SJSA1 (cell line): Measurements from ENCODE around the gene PUS1. TPM values are rescaled to one million over a fixed set of nuclear protein-coding genes. Genes with fewer than 3 reads are reported as not detected.
A peak's percentile ranks its signal among the peaks of the same experiment; 100 is the strongest.
"Not testable (repeated sequence)": the region's sequence is repeated elsewhere in the genome, so short reads cannot be mapped to it uniquely, and the experiment has no call there.

Experiments
- DNase-seq, 2 experiments: peaks; one replicate each; pipeline ENCODE4 v3.0.0-alpha.2; 2015 to 2020; ENCODE audit warnings: low spot score in 2 of 2, low read depth in 1 of 2
- H3K27ac ChIP-seq: fragments of 250-450 bp; sonication (Bioruptor Pico); 2 replicates; pipeline ENCODE4 v1.5.1; 2020; ENCODE audit warnings: mild to moderate bottlenecking, moderate library complexity
- H3K27me3 ChIP-seq: fragments of 250-450 bp; sonication (Bioruptor Pico); replicated peaks from 2 replicates; pipeline ENCODE4 v1.5.1; 2020; ENCODE audit warnings: mild to moderate bottlenecking, moderate library complexity
- H3K36me3 ChIP-seq: fragments of 250-450 bp; sonication (Bioruptor Pico); 2 replicates; pipeline ENCODE4 v1.5.1; 2020; ENCODE audit warnings: mild to moderate bottlenecking
- H3K4me1 ChIP-seq: fragments of 250-450 bp; sonication (Bioruptor Pico); replicated peaks from 2 replicates; pipeline ENCODE4 v1.6.1; 2021; ENCODE audit warnings: mild to moderate bottlenecking
- H3K4me3 ChIP-seq: fragments of 250-450 bp; sonication (Bioruptor Pico); 2 replicates; pipeline ENCODE4 v1.5.1; 2020; ENCODE audit warnings: mild to moderate bottlenecking
- H3K9me3 ChIP-seq: fragments of 250-450 bp; sonication (Bioruptor Pico); replicated peaks from 2 replicates; pipeline ENCODE4 v1.5.1; 2020; ENCODE audit warnings: mild to moderate bottlenecking
- total RNA-seq: library from RNA; depleted of rRNA; stranded (reverse); fragments of >200 nt; shearing (Covaris generic); gene quantifications from 2 replicates; pipeline ENCODE4 v1.2.3, GENCODE V29; 2014; rRNA removed

The PUS1 gene
- 7.0 and 14.3 TPM in 2 replicates for total RNA-seq

DNA sequence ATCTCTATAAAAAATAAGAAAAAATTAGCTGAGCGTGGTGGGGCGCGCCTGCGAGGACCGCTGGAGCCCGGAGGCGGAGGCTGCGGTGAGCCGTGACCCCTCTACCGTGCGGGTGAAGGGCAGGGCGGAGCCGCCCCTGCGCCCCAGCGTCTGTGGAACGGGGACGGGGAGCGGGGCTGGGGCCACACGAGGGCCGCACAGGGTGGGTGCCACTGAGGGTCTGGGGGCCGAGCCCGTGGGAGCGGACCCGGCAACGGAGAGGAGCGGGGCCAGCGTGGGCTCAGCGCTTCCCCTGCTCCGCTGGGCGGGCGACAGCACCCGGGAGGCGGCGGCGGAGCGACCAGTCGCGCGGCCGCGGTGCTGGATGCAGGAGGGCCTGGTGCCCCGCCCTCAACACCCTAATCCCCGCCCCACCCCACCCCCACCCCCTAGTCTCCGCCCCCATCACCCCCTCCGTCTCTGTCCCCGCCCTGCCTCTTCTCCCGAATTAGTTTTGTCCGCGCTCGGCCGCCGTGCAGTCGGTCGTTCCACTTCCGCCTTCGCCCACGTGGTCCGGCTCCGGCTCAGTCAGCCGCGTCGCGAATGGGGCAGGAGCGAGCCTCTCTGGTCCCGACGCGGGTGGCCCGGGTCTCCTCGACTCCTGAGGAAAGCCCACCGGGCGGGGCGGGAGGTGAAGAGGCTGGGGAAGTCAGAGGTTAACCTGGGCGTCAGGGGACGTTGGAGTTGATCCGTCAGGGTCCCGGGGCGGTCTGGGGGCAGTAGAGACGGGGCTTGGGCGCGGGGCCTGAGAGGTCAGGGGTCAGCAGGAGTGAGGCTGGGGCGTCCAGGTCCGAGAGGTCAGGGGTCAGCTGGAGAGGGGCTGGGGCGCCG is at the start of gene PUS1:
Gene PUS1, plus strand, starts transcription at position 566 of the 870 bp plus-strand sequence. CDS start 447 bp downstream, outside the sequence.
- Histone ChIP-seq H3K9me3 (no peaks in the 10 kb centered on the region), H3K4me1 (peaks cover 13% of the 10 kb centered on the region), H3K27ac (peak within 1 kb of the TSS; percentile 56), H3K36me3 (peaks cover 40% of the 10 kb centered on the region), H3K4me3 (peak within 1 kb of the TSS; percentile 75), H3K27me3 (no peaks in the 10 kb centered on the region)
- peak; percentile 78 to 95 for DNase-seq

DNA sequence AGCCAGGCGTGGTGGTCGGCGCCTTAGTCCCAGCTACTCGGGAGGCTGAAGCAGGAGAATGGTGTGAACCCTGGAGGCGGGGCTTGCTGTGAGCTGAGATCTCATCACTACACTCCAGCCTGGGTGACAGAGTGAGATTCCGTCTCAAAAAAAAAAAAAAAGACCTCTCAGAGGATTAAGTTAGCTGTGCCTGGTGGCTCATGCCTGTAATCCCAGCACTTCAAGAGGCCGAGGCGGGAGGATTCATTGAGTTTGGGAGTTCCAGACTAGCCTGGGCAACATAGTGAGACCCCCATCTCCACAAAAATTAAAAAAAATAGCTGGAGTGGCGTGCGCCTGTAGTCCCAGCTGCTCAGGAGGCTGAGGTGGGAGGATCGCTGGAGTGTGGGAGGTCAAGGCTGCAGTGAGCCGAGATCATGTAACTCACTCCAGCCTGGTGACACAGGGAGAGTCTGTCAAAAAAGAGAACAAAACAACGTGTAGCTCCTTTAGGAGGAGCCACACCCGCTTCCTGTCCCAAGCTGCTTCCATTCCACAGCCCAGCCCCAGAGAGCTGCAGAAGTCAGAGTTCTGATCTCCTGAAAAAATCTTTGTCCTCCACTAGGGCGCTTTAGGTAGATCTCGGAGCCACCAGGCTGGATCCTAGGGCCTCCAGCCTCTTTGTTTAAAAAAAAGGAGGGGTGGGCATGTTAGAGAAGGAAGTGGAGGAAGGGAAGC is 46.1 kb upstream of the PUS1 start:
- Histone ChIP-seq H3K9me3 (no peaks in the 10 kb centered on the region), H3K4me3 (no peak overlapping the region), H3K27ac (peak overlapping the region; percentile 78), H3K4me1 (peaks cover 22% of the 10 kb centered on the region), H3K36me3 (no peaks in the 10 kb centered on the region), H3K27me3 (no peaks in the 10 kb centered on the region)
- DNase-seq = no peak

DNA sequence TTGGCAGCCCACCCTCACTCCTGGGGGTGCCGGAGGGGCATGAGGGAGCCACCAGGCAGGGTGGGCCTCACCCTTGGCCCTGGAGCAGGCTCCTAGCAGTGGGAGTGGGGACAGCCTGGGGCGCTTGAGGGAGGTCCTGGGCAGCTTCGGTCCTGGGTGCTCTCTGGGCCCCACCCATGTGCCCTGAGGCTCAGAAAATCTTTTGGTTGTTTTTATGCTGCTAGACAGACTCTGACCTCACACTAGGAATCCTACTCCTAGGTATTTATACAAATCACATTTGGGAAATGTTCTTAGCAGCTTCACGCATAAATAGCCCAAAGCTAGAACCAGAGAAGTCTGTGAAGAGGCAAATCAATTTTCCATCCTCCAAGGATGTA is 45.6 kb upstream of the PUS1 start:
- DNase-seq = peak in 1 of 2 experiments; percentile 46
- H3K27ac ChIP-seq = peak overlapping the region; percentile 78

DNA sequence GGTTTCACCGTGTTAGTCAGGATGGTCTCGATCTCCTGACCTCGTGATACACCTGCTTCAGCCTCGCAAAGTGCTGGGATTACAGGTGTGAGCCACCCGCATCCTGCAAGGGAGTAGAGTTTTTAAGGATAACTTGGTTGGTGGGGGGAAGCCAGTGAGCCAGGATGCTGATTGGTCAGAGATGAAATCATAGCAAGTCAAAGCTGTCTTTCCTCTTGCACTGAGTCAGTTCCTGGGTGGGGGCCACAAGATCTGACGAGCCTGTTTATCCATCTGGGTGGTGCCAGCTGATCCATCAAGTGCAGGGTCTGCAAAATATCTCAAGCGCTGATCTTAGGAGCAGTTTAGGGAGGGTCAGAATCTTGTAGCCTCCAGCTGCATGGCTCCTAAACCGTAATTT is 44.0 kb upstream of the PUS1 start:
- peaks cover 22% of the 10 kb centered on the region for H3K4me1 ChIP-seq
- not testable (repeated sequence) for H3K9me3 ChIP-seq

More for the DNA sequence above, 45.6 kb upstream of the PUS1 start:
- peaks cover 22% of the 10 kb centered on the region for H3K4me1 ChIP-seq
- no peaks in the 10 kb centered on the region for H3K27me3 ChIP-seq
- H3K4me3 ChIP-seq = no peak overlapping the region
- H3K9me3 ChIP-seq = no peaks in the 10 kb centered on the region
- H3K36me3 ChIP-seq = no peaks in the 10 kb centered on the region

DNA sequence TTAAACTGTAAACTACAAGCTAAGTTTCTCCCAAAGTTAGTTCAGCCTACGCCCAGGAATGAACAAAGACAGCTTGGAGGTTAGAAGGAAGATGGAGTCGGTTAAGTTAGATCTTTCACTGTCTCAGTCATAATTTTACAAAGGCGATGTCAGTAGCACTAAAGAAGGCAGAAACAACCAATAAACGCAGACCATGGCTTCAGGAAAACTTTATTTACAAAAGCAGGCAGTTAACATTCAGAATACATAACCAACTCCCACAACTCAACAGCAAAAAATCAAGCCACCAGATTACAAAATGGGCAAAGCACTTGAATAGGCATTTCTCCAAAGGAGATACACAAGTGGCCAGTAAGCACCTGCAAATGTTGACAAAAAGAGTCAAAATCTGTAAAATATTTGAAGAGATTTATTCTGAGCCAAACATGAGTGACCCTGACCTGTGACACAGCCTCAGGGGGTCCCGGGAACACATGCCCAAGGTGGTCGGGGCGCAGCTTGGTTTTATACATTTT is 43.5 kb upstream of the PUS1 start:
- Histone ChIP-seq H3K4me3 (no peak overlapping the region), H3K4me1 (peaks cover 22% of the 10 kb centered on the region), H3K27ac (no peak overlapping the region), H3K9me3 (no peaks in the 10 kb centered on the region), H3K36me3 (no peaks in the 10 kb centered on the region), H3K27me3 (no peaks in the 10 kb centered on the region)
- no peak for DNase-seq

More for the DNA sequence above, 44.0 kb upstream of the PUS1 start:
- DNase-seq, H3K4me3 ChIP-seq, H3K27ac ChIP-seq, H3K36me3 ChIP-seq, H3K27me3 ChIP-seq: not testable (repeated sequence)

DNA sequence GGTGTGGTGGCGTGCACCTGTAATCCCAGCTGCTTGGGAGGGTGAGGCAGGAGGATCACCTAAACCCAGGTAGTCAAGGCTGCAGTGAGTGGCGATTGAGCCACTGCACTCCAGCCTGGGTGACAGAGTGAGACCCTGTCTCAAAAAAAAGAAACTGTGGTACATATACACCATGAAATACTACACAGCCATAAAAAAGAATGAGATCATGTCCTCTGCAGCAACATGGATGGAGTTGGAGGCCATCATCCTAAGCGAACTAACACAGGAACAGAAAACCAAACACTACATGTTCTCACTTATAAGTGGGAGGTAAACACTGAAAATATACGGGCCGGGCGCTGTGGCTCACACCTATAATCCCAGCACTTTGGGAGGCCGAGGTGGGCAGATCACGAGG is 37.4 kb upstream of the PUS1 start:
- not testable (repeated sequence) for DNase-seq, H3K4me3 ChIP-seq, H3K36me3 ChIP-seq, H3K27me3 ChIP-seq, H3K9me3 ChIP-seq, H3K27ac ChIP-seq
- H3K4me1 ChIP-seq = peaks cover 16% of the 10 kb centered on the region

GRCh38 chr12:131892711-131893604 is 36.1 kb upstream of the PUS1 start:
- H3K4me3 ChIP-seq = no peak overlapping the region
- DNase-seq = no peak
- peaks cover 18% of the 10 kb centered on the region for H3K4me1 ChIP-seq
- no peak overlapping the region for H3K27ac ChIP-seq
- H3K36me3 ChIP-seq = peaks cover 12% of the 10 kb centered on the region
- H3K9me3 ChIP-seq = no peaks in the 10 kb centered on the region
- H3K27me3 ChIP-seq = no peaks in the 10 kb centered on the region

DNA sequence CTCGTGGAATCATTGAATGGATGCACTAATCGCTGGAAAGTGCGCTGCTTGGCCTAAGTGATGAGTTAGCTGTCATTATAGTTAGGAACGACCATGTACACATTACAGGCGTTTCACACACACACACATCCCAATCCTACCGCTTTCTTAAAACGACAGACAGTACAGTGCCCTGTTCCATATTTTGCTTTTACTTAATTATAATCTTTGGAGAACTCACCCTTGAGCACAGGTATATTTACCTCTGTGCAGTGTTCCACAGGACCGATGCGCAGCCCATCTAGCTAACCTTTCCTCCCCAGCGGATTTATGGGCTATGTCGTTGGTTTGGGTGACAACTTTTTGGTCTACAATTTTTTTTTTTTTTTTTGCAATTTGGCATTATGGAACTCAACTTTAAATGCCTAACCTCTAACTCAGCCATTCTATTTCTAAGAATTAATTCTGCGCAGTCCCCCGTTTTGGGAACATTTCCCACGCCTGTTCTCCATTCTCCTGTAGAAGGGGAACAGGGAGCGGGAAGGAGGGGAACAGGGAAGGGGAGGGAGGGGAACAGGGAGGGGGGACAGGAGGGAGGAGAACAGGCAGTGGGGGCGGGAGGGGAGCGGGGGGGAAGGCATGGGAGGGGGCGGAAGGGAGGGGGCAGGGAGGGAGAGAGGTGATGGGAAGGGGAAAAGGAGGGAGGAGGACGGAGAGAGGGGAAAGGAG is 35.3 kb upstream of the PUS1 start:
- peaks cover 18% of the 10 kb centered on the region for H3K4me1 ChIP-seq
- H3K36me3 ChIP-seq = peaks cover 12% of the 10 kb centered on the region
- H3K27ac ChIP-seq = no peak overlapping the region
- no peak for DNase-seq
- H3K9me3 ChIP-seq = no peaks in the 10 kb centered on the region
- no peak overlapping the region for H3K4me3 ChIP-seq
- no peaks in the 10 kb centered on the region for H3K27me3 ChIP-seq

DNA sequence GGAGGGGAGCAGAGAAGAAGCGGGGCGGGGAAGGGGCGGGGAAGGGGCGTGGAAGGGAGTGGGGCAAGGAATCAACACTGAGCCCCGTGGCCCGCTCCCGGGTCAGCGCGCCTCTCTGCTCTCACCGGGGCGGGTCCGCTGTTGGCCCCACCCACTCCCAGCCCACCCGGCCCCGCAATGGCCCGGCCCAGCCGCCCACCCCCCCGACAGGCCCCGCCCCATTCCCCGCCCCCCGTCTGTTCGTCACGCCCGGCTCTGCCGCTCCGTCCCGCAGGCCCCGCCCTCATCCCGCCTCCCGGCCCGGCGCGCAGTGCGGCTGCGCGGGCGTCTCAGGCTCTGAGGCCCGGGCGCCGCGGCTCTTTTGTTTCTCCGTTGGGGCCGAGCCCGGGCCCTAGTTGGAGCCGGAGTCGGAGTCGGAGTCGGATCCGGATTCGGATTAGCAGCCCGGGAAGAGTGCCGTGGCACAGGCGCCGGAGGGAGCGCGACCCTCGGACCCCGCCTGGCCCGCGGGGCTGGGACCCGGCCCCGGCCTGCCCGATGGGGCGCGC is 34.7 kb upstream of the PUS1 start, which contains the start of gene ULK1:
Gene ULK1, plus strand, starts transcription at position 310 of the 548 bp plus-strand sequence. CDS start 380 bp downstream, outside the sequence.
- Histone ChIP-seq H3K27ac (peak within 1 kb of the TSS; percentile 64; the same call in 1 of the 2 replicates), H3K4me1 (peaks cover 18% of the 10 kb centered on the region), H3K36me3 (peaks cover 12% of the 10 kb centered on the region), H3K4me3 (peak within 1 kb of the TSS; percentile 72), H3K9me3 (no peaks in the 10 kb centered on the region), H3K27me3 (no peaks in the 10 kb centered on the region)
- peak; percentile 70 to 90 for DNase-seq

DNA sequence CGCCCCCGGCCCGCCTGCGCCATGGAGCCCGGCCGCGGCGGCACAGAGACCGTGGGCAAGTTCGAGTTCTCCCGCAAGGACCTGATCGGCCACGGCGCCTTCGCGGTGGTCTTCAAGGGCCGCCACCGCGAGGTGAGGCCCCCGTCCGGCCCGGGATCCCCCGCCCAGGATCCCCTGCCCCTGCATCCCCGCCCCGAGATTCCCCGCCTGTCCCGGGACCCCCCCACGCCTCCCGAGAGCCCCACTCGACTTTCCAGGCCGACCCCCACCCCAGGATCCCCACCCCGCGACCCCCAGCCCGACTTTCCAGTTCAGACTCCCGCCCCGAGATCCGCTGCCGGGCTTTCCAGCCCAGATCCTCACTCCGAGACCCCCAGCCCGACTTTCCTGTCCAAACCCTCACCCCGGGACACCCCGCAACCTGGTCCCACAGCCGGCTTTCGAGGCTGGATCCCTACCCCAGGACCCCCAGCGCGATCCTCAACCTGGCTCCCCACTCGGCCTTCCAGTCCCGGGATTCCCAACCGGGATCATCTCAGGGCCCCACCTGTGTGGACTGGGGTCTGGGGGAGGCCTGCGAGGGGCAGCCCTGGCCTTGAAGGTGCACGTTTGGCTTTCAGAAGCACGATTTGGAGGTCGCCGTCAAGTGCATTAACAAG is 34.0 kb upstream of the PUS1 start:
- DNase-seq = peak in 1 of 2 experiments; percentile 38
- no peaks in the 10 kb centered on the region for H3K27me3 ChIP-seq

DNA sequence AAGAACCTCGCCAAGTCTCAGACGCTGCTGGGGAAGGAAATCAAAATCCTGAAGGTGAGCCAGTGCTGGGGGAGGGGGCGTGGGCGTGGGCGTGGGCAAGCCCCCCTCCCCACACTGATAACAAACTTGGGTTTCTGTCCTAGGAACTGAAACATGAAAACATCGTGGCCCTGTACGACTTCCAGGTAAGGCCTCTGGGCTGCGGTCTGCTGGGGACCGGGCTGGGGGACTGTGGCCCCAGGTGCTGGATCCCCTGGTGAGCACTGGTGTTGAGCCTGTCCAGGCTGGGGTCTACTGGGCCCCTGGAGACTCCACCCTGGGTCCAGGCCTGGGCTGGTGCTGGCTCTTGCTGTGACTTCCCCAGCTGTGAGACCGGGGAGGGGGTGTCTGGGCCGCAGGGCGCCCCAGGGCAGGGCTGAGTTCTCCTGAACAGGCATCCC is 33.4 kb upstream of the PUS1 start:
- peak in 1 of 2 experiments; percentile 22 for DNase-seq
- H3K27ac ChIP-seq = no peak overlapping the region
- H3K27me3 ChIP-seq = no peaks in the 10 kb centered on the region
- H3K4me1 ChIP-seq = peaks cover 18% of the 10 kb centered on the region
- peak overlapping the region; percentile 72 for H3K4me3 ChIP-seq
- H3K9me3 ChIP-seq = no peaks in the 10 kb centered on the region
- peaks cover 12% of the 10 kb centered on the region for H3K36me3 ChIP-seq

More for the DNA sequence above, 34.0 kb upstream of the PUS1 start:
- peaks cover 12% of the 10 kb centered on the region for H3K36me3 ChIP-seq
- H3K9me3 ChIP-seq = no peaks in the 10 kb centered on the region
- no peak overlapping the region for H3K27ac ChIP-seq
- H3K4me1 ChIP-seq = peaks cover 18% of the 10 kb centered on the region
- H3K4me3 ChIP-seq = peak overlapping the region; percentile 72
